Endothelial cell of umbilical vein (primary cell): ENCODE data around the gene EEFSEC. TPM values are rescaled to one million over a fixed set of nuclear protein-coding genes. Genes with fewer than 3 reads are reported as not detected.
A peak's percentile ranks its signal among the peaks of the same experiment; 100 is the strongest.

Experiments used
- BruUV-seq: library from RNA; stranded (reverse); fragments of 400-500 nt; replicated peaks from 2 replicates; lab custom pipeline; 2021; lab: Mats Ljungman, UMichigan
- CTCF ChIA-PET: fragments of 300-600, 350-600 bp; sonication (Branson Sonifier 250); formaldehyde crosslinking; loops from one replicate; lab custom pipeline; 2021; ENCODE audit warnings: antibody characterized with exemption, inconsistent platforms; lab: Charles Lee
- POLR2A ChIA-PET: fragments of 300-600, 350-600 bp; sonication (Branson Sonifier 250); formaldehyde crosslinking; loops from one replicate; lab custom pipeline; 2021; ENCODE audit warnings: antibody characterized with exemption, inconsistent platforms; lab: Charles Lee
- DNase-seq: peaks from one replicate; pipeline ENCODE4 v3.0.0-alpha.2; 2011; ENCODE audit warnings: low read depth, low spot score
- FAIRE-seq: peaks from 2 replicates; lab custom pipeline; 2011; peaks lifted over from hg19 to GRCh38; lab: Jason Lieb, UNC
- H2AFZ ChIP-seq: 2 replicates; pipeline ENCODE4 v1.6.0; 2012; ENCODE audit warnings: low read depth, low read length, control low read depth, inconsistent platforms
- H3K27ac ChIP-seq: 2 replicates; pipeline ENCODE4 v1.5.1; 2011; ENCODE audit warnings: low read depth, mild to moderate bottlenecking, control low read depth, low read length, moderate library complexity; ENCODE audit not compliant: insufficient read depth
- H3K27me3 ChIP-seq, 2 experiments: 2 replicates each; pipeline versions ENCODE4 v1.6.0 to v1.6.1; 2011; ENCODE audit warnings: low read length in 2 of 2, mixed read lengths in 1 of 2; ENCODE audit not compliant: control insufficient read depth in 2 of 2, insufficient read depth in 2 of 2
- H3K36me3 ChIP-seq, 2 experiments: 2 replicates in 1 of 2; 3 replicates in 1 of 2; pipeline ENCODE4 v1.5.1; 2011; ENCODE audit warnings: low read length in 2 of 2, mild to moderate bottlenecking in 1 of 2, moderate library complexity in 1 of 2; ENCODE audit not compliant: control insufficient read depth in 2 of 2, insufficient read depth in 2 of 2; ENCODE audit errors: extremely low read depth in 1 of 2
- H3K4me1 ChIP-seq: 3 replicates; pipeline ENCODE4 v1.5.1; 2011; ENCODE audit warnings: mild to moderate bottlenecking, low read length; ENCODE audit not compliant: control insufficient read depth, insufficient read depth; ENCODE audit errors: extremely low read depth
- H3K4me2 ChIP-seq: 2 replicates; pipeline ENCODE4 v1.6.1; 2011; ENCODE audit warnings: low read length, control low read depth, mixed read lengths; ENCODE audit not compliant: insufficient read depth
- H3K4me3 ChIP-seq, 3 experiments: fragments of 200-600 bp in 1 of 3; sonication (generic), shearing (Covaris generic) in 1 of 3; replicated peaks in 1 of 3; 2 replicates each; pipeline ENCODE4 v1.5.1; 2011 to 2016; ENCODE audit warnings: control low read depth in 3 of 3, low read length in 3 of 3, mild to moderate bottlenecking in 2 of 3, inconsistent platforms in 1 of 3, low read depth in 1 of 3, moderate library complexity in 1 of 3; ENCODE audit not compliant: insufficient read depth in 1 of 3
- H3K79me2 ChIP-seq: 2 replicates; pipeline ENCODE4 v1.6.0; 2012; ENCODE audit warnings: low read length, inconsistent platforms; ENCODE audit not compliant: control insufficient read depth, insufficient read depth
- H3K9ac ChIP-seq: replicated peaks from 2 replicates; pipeline ENCODE3; 2011; ENCODE audit warnings: low read length, control low read depth; ENCODE audit not compliant: insufficient read depth; ENCODE audit errors: extremely low read depth
- H3K9me1 ChIP-seq: replicated peaks from 3 replicates; pipeline ENCODE4 v1.6.0; 2011; ENCODE audit warnings: mild to moderate bottlenecking, low read length; ENCODE audit not compliant: control insufficient read depth, insufficient read depth; ENCODE audit errors: extremely low read depth
- H3K9me3 ChIP-seq: replicated peaks from 2 replicates; pipeline ENCODE4 v1.5.1; 2012; ENCODE audit warnings: low read length, inconsistent platforms; ENCODE audit not compliant: control insufficient read depth, insufficient read depth
- H4K20me1 ChIP-seq: replicated peaks from 2 replicates; pipeline ENCODE3; 2011; ENCODE audit warnings: mild to moderate bottlenecking, low read length; ENCODE audit not compliant: control insufficient read depth, insufficient read depth; ENCODE audit errors: extremely low read depth
- CTCF ChIP-seq, 2 donors: IDR thresholded peaks; 1 replicate in 1 of 2; 2 replicates in 1 of 2; pipeline ENCODE4 v1.5.1; 2011; ENCODE audit warnings: low read length in 2 of 2, mild to moderate bottlenecking in 2 of 2, moderate library complexity in 2 of 2, control low read depth in 1 of 2, inconsistent platforms in 1 of 2, low read depth in 1 of 2; ENCODE audit not compliant: insufficient read depth in 1 of 2; ENCODE audit errors: extremely low read depth in 1 of 2
- EZH2 ChIP-seq: IDR thresholded peaks from 2 replicates; pipeline ENCODE4 v1.6.1; 2012; ENCODE audit warnings: borderline replicate concordance, low read depth, mild to moderate bottlenecking, moderate library complexity, low read length, inconsistent platforms; ENCODE audit not compliant: severe bottlenecking
- FOS ChIP-seq: IDR thresholded peaks from 2 replicates; pipeline ENCODE4 v1.6.1; 2011; ENCODE audit warnings: mild to moderate bottlenecking, low read length, moderate library complexity, borderline replicate concordance; ENCODE audit not compliant: insufficient read depth
- GATA2 ChIP-seq: IDR thresholded peaks from 2 replicates; pipeline ENCODE4 v1.7.0; 2011; ENCODE audit warnings: low read depth, mild to moderate bottlenecking, moderate library complexity, mixed read lengths, low read length; ENCODE audit not compliant: insufficient read length, insufficient read depth
- JUN ChIP-seq: IDR thresholded peaks from 2 replicates; pipeline ENCODE4 v1.6.1; 2011; ENCODE audit warnings: borderline replicate concordance, low read depth; ENCODE audit not compliant: insufficient read length, insufficient read depth
- MAX ChIP-seq: IDR thresholded peaks from 2 replicates; pipeline ENCODE4 v1.6.1; 2011; ENCODE audit not compliant: insufficient read depth, insufficient read length
- MYC ChIP-seq: IDR thresholded peaks from one replicate; pipeline ENCODE4 v1.6.1; 2011; ENCODE audit warnings: mild to moderate bottlenecking, low read depth, low read length
- POLR2A ChIP-seq: IDR thresholded peaks from 2 replicates; pipeline ENCODE4 v1.6.1; 2012; ENCODE audit warnings: low read depth, mild to moderate bottlenecking, control low read depth, low read length
- POLR2AphosphoS5 ChIP-seq: IDR thresholded peaks from 2 replicates; pipeline ENCODE4 v1.6.1; 2012; ENCODE audit warnings: low read depth, mild to moderate bottlenecking, control low read depth, low read length, moderate library complexity; ENCODE audit not compliant: insufficient read depth
- dilution Hi-C: fragments of 300-500 bp; cut with MboI; formaldehyde crosslinking; loops from one replicate; pipeline ENCODE4 v1.15.0; 2019; ENCODE audit warnings: low sequenced_read_pairs; ENCODE audit not compliant: extremely low pct_ligation_motif_present
- intact Hi-C: fragments of 100-400 bp; cut with micrococcal nuclease; formaldehyde crosslinking; loops from one replicate; pipeline ENCODE4 v1.10.0; 2022
- polyA plus RNA-seq, 4 experiments: library from polyadenylated mRNA; depleted of rRNA in 3 of 4; stranded (reverse) in 3 of 4; unstranded in 1 of 4; fragments of >200 nt; gene quantifications; 2 replicates each; pipeline versions ENCODE4 v1.2.1 to v1.2.3, GENCODE V29; 2011 to 2012; ENCODE audit warnings: missing spikeins in 1 of 4
- total RNA-seq: library from RNA; stranded (reverse); gene quantifications from 2 replicates; pipeline ENCODE4 v1.2.3, GENCODE V29; 2021

Gene EEFSEC
- total and polyA plus RNA-seq, 2 donors (not counting 3 experiments of a cell fraction or from before 2014, with no cell fraction given) = 13.1 to 14.5 TPM

GRCh38 chr3:128266453-128266852 lies 113.2 kb downstream of the EEFSEC start:
- no peaks in the 10 kb centered on the region for H3K9me3 ChIP-seq
- H2AFZ ChIP-seq = no peak overlapping the region
- H3K4me2 ChIP-seq = no peak overlapping the region
- no peak overlapping the region for H3K27ac ChIP-seq
- H3K27me3 ChIP-seq = no peaks in the 10 kb centered on the region
- dilution Hi-C loops = no loop called here
- no peaks in the 10 kb centered on the region for H3K9me1 ChIP-seq
- no peaks in the 10 kb centered on the region for H3K36me3 ChIP-seq
- intact Hi-C loops = no loop called here
- BruUV-seq = no TSS peak
- FAIRE-seq (no peak), DNase-seq (peak; percentile 18)
- no peak overlapping the region for H3K9ac ChIP-seq
- H3K4me1 ChIP-seq = peaks cover 3% of the 10 kb centered on the region
- ChIA-PET CTCF (interaction anchor here (1.0 to 1.2 kb wide), 2 partner anchors 12 to 40 kb away, joined by 3 read pairs; no protein-coding TSS in a partner anchor), POLR2A (no interaction called here)
- no peaks in the 10 kb centered on the region for H3K79me2 ChIP-seq
- TF ChIP-seq JUN (no peak), GATA2 (no peak), POLR2AphosphoS5 (no peak), CTCF (IDR thresholded peaks at IDR 0.05; ENCODE audit: extremely low read depth in 1 of 2, insufficient read depth in 1 of 2, low read depth in 1 of 2, low read length in 2 of 2) (no peak), MYC (no peak), FOS (no peak), POLR2A (no peak), EZH2 (no peak), MAX (no peak)
- H4K20me1 ChIP-seq = no peaks in the 10 kb centered on the region
- H3K4me3 ChIP-seq = no peak overlapping the region
